ENCODE data around the gene LMO1. TPM values are rescaled to one million over a fixed set of nuclear protein-coding genes. Genes with fewer than 3 reads are reported as not detected.

LMO1 gene
- total RNA-seq, 2 donors from 2014 or later = not detected

DNA sequence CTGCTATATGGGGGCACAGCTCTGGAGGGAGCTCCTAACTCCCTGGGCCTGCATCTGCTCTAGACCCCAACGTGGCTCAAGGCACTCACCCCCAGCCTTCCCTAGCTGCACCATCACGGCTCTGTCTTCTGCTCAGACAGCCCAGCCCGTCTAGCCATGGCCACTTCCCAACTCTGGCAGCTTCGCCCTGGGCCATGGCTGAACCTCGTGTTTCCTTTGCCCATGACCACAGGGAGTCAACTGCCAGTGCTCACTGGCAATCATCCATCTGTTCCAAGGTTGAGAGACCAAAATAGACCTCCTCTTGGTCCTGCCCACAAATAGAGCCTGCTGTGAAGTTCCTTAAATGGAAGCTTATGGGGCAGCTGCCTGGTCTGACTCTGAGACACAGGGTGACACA lies 5.4 kb downstream of the LMO1 start:
- H3K4me3 ChIP-seq = no peak overlapping the region
- peaks cover 0 to 10% of the 10 kb centered on the region in 2 donors for H3K4me1 ChIP-seq
- TF ChIP-seq, protein P1, sequence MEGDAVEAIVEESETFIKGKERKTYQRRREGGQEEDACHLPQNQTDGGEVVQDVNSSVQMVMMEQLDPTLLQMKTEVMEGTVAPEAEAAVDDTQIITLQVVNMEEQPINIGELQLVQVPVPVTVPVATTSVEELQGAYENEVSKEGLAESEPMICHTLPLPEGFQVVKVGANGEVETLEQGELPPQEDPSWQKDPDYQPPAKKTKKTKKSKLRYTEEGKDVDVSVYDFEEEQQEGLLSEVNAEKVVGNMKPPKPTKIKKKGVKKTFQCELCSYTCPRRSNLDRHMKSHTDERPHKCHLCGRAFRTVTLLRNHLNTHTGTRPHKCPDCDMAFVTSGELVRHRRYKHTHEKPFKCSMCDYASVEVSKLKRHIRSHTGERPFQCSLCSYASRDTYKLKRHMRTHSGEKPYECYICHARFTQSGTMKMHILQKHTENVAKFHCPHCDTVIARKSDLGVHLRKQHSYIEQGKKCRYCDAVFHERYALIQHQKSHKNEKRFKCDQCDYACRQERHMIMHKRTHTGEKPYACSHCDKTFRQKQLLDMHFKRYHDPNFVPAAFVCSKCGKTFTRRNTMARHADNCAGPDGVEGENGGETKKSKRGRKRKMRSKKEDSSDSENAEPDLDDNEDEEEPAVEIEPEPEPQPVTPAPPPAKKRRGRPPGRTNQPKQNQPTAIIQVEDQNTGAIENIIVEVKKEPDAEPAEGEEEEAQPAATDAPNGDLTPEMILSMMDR (IDR thresholded peaks at IDR 0.05) = no peak
- no peaks in the 10 kb centered on the region for H3K27me3 ChIP-seq
- H3K9me3 ChIP-seq = no peaks in the 10 kb centered on the region
- DNase-seq (ENCODE audit: low spot score) = no peak
- H3K36me3 ChIP-seq = no peaks in the 10 kb centered on the region
- H3K27ac ChIP-seq = no peak overlapping the region

DNA sequence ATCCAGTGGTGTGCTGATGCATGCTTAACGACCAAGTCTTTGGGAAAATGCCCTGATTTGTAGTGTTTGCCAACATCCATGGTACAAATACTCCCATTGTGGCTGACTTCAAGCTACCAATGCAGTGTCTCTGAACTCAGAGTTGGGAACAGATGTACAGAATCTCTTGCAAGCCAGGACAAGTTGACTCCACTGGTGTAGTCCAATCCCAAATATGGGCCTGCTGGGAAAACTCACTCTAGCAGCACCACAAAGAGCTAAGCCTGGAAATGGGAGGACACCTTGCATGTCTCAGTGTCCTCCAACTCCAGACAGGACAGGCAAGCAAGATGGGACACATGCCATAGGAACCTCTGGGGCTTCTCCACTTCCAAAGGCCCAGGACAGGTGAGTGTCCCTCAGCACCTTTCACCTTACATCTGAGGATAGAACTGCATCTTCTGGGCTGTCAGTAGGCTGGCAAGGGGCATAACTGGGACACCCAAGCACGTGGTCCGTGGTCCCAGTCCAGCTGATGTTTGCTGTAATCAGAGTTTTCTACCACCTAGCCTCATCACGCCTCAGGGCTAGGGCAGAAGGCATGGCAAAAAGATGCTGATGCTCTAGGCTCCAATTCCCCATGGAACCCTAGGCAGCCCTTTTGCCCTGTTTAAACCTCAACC lies 6.5 kb downstream of the LMO1 start:
- Histone ChIP-seq H3K4me3 (no peak overlapping the region), H3K27me3 (no peaks in the 10 kb centered on the region), H3K4me1 (peaks cover 0 to 1% of the 10 kb centered on the region in 2 donors), H3K36me3 (no peaks in the 10 kb centered on the region), H3K9me3 (no peaks in the 10 kb centered on the region), H3K27ac (no peak overlapping the region)
- TF ChIP-seq, protein P1 (IDR thresholded peaks at IDR 0.05) = no peak
- DNase-seq (ENCODE audit: low spot score) = no peak

DNA sequence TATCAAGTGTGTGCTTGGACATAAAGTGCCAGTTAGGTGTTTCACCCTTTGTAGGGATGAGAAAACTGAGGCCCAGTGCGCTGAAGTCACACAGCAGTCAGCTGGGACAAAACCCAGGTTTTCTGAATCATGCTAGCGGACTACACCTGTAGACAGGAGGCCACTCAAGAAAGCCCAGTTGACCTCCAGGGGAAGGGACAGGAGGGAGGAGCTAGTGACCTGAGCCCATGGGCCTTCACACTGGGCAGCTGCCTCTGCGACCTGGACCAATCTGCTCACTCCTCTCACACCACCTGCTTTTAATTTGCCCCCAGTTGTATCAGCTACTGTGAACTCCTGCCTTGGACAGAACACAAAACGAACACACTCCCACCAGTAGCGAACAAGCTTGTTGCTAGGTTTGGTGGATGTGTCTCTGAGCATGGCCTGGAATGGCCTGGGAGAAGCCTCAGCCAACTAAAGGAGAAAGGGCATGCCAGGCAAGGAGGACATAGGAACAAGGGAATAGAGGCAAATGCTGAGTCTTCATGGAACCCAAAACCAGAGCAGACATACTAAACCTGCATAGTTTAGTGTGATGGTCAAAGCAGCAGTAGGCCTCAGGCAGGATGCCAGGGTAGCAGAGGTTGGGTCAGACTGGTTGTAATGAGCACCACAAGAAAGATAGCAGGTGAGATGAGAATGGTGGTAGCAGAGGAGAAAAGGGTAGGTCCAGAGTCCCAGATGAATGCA lies 7.2 kb downstream of the LMO1 start:
- H3K9me3 ChIP-seq = no peaks in the 10 kb centered on the region
- no peaks in the 10 kb centered on the region for H3K4me1 ChIP-seq
- no peaks in the 10 kb centered on the region for H3K27me3 ChIP-seq
- no peaks in the 10 kb centered on the region for H3K36me3 ChIP-seq
- no peak for DNase-seq (ENCODE audit: low spot score)
- H3K27ac ChIP-seq = no peak overlapping the region
- H3K4me3 ChIP-seq = no peak overlapping the region
- TF ChIP-seq, protein P1 (IDR thresholded peaks at IDR 0.05) = no peak

DNA sequence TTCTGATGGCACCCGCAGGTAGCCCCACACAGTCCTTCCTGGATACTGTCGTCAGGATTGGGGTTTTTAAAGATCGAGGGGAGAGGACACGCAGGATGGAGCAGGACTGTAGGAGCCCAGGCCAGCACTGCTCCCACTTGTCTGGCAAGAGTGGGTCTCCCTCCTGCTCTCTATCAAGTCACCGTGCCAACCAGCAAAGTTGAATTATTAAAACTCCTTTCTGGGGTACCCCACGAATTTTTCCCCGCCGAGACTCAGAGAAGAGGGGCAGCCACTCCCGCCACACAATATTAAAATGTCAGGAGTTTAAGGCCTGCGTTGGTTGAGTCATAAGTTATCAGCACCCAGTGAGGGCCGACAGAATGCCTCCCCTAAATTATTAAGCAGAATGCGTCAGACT lies 10.1 kb downstream of the LMO1 start:
- H3K27ac ChIP-seq = no peak overlapping the region
- H3K4me1 ChIP-seq = no peaks in the 10 kb centered on the region

DNA sequence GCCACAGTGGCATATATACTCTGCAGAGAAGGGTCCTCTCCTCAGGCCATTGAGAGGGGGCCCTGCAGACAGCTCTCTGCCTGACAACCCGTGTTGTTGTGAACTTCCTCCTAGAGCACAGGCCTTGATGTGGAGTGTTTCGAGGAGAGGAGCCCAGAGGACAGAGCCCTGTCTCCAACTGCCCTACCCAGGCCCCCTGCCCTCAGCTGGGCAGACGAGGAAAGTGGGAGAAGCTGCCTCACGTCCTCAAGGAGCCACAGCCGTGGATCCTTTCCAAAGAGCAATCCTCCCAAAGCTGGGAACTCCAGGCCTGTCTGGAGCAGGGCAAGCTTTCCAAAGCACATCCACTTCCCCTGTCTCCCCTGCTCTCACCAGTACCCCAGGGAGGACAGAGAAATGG lies 10.7 kb downstream of the LMO1 start:
- no peak for DNase-seq (ENCODE audit: low spot score)
- TF ChIP-seq, protein P1 (IDR thresholded peaks at IDR 0.05) = no peak
- Histone ChIP-seq H3K36me3 (no peaks in the 10 kb centered on the region), H3K9me3 (no peaks in the 10 kb centered on the region), H3K27ac (no peak overlapping the region), H3K27me3 (no peaks in the 10 kb centered on the region), H3K4me3 (no peak overlapping the region), H3K4me1 (no peaks in the 10 kb centered on the region)

More for the DNA sequence above, 10.1 kb downstream of the LMO1 start:
- Histone ChIP-seq H3K27me3 (no peaks in the 10 kb centered on the region), H3K4me3 (no peak overlapping the region), H3K9me3 (no peaks in the 10 kb centered on the region), H3K36me3 (no peaks in the 10 kb centered on the region)
- TF ChIP-seq, protein P1 (IDR thresholded peaks at IDR 0.05) = no peak
- no peak for DNase-seq (ENCODE audit: low spot score)
